GM12865 (cell line): ENCODE results near the gene TMEM135.

Experiments used
- DNase-seq: peaks from one replicate; pipeline ENCODE4 v3.0.0; 2010; ENCODE audit warnings: low read depth
- H3K4me3 ChIP-seq: 2 replicates; pipeline ENCODE4 v1.5.1; 2011; ENCODE audit warnings: mild to moderate bottlenecking, low read depth, low read length, control low read depth
- TF ChIP-seq, protein P1 (sequence below): IDR thresholded peaks from 2 replicates; pipeline ENCODE4 v1.5.1; 2011; ENCODE audit warnings: low read length, control low read depth, low read depth, inconsistent platforms; ENCODE audit not compliant: insufficient read depth; ENCODE audit errors: missing control alignments

TMEM135 gene

DNA sequence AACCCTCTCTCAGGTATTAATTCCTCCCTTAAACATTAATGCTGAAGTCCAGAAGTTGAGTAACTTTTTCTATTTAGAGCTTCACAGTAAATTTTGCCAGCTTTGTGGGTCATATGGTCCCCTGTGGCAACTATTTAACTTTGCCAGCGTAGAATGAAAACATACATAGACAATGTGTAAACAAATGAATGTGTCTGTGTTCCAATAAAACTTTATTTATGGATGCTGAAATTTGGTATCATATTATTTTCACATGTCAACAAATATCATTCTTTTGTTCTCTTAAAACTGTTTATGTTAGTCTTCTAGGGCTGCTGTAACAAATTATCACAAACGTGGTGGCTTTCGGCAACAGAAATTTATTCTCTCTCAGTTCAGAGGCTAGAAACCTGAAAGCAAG is 85.1 kb downstream of the TMEM135 start:
- TF ChIP-seq, protein P1, sequence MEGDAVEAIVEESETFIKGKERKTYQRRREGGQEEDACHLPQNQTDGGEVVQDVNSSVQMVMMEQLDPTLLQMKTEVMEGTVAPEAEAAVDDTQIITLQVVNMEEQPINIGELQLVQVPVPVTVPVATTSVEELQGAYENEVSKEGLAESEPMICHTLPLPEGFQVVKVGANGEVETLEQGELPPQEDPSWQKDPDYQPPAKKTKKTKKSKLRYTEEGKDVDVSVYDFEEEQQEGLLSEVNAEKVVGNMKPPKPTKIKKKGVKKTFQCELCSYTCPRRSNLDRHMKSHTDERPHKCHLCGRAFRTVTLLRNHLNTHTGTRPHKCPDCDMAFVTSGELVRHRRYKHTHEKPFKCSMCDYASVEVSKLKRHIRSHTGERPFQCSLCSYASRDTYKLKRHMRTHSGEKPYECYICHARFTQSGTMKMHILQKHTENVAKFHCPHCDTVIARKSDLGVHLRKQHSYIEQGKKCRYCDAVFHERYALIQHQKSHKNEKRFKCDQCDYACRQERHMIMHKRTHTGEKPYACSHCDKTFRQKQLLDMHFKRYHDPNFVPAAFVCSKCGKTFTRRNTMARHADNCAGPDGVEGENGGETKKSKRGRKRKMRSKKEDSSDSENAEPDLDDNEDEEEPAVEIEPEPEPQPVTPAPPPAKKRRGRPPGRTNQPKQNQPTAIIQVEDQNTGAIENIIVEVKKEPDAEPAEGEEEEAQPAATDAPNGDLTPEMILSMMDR: no peak
- no peak for DNase-seq
- no peak overlapping the region for H3K4me3 ChIP-seq

DNA sequence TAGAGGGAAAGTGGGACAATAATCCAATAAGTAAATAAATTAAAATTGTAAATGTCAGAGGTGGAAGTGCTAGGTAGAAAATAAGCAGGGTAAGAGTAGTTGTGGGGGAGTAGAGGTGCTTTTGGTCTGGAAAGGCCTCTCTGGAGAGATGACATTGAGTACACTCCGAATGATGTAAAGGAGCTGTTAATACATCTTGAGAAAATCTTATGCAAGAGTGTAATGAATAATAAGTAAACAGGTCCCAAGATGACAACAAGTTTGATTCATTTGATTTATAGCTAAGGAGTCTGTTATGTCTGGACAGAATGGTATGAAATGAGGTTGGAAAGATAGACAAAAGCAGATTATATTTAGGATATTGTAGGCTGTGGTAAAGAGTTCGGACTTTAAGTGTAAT is 87.5 kb downstream of the TMEM135 start:
- no peak overlapping the region for H3K4me3 ChIP-seq
- TF ChIP-seq, protein P1: no peak
- DNase-seq: no peak

DNA sequence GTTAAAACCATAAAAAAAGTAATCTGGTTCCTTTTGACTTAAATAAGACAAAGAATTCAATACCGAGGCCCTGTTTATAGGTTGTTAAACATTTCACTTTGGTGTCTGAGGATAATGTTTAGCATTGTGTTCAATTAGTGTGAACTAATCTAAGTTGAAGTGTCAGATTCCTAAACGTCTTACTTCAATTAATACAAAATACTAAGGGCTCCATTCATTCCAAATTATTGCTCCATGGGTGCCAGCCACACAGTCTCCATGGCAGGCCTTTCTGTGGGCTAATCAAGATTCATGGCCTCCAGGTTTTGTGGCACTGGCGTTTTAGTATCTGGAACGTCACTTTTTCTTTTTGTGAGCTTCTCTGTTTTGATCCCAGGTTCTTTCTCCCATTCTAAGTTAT is 89.4 kb downstream of the TMEM135 start:
- DNase-seq: no peak
- TF ChIP-seq, protein P1: no peak
- no peak overlapping the region for H3K4me3 ChIP-seq

DNA sequence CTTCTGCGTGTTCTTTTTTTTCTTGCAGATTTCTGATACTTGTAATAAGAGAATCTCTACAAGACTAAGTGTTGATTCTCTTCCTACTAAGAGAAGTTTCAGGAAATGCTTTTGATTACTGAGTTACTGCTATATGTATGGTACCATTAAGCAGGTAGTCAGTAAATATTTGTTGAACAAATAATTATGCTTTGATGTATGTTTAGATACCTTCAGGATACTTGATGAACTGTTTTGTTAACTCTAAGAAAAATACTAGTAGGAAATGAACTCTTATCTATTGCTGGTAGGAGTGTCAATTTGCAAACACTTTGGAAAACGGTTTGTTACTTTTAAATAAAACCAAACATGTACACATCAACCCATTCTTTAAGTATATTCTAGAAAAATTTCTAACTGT is 90.6 kb downstream of the TMEM135 start:
- TF ChIP-seq, protein P1: no peak
- no peak overlapping the region for H3K4me3 ChIP-seq
- DNase-seq: no peak

DNA sequence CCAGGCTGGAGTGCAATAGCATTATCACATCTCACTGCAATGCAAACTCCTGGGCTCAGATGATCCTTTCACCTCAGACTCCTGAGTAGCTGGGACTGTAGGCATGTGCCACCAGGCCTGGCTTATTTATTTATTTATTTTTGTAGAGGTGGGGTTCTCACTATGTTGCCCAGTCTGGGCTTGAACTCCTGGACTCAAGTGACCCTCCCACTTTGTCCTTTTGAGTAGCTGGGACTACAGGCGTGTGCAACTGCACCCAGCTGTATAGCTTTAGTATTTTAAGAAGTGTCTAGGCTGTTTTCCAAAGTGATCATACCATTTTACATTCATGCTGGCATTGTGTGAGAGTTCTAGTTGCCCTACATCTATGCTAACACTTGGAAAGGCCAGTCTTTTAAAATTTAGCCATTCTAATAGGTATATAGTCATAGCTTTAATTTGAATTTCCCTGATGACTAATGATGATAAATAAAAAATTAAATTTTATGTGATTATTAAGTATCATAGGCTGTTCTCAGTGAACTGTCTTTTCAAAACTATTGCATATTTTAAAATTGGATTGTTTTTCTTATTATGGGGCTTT is 96.9 kb downstream of the TMEM135 start:
- no peak overlapping the region for H3K4me3 ChIP-seq
- TF ChIP-seq, protein P1: no peak
- no peak for DNase-seq

DNA sequence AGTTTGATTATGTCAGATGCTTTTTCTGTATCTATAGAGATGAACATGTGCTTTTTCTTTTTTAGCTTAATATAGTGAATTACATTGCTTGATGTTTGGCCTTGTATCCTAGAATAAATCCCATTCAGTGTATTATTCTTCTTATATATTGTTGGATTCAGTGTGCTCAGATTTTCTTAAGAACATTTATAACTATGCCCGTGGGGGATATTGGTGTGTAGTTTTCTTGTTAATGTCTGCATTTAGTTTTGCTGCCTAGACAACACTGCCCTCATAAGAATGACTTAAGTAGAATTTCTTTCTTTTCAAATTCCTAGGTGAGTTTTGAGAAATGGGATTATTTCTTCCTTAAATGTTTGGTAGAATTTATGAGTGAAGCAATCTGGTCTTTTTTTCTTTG is 98.5 kb downstream of the TMEM135 start:
- DNase-seq: no peak
- TF ChIP-seq, protein P1: no peak
- H3K4me3 ChIP-seq: no peak overlapping the region

DNA sequence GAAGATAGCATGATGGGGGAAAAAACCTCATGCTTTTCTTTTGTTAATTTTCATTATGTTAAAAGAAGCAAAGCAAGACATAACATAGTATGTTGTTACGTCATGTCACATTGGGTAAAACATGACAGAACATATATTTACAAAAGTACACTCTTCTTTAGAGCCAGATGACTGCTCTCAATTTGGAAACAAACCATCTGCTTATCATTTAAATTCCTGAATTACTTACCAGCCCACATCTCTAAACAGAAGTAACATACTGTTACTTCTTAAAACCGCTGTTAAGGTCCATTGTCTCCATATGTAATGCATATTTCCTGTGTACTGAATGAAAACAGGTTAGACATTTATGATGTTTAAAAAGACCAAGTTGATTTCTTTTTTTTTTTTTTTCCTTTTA is 100.0 kb downstream of the TMEM135 start:
- TF ChIP-seq, protein P1: no peak
- no peak overlapping the region for H3K4me3 ChIP-seq
- no peak for DNase-seq
